GM21367 (cell line): ENCODE results near the gene TNNC2.
"Not testable (repeated sequence)": the region's sequence is repeated elsewhere in the genome, so short reads cannot be mapped to it uniquely, and the experiment has no call there.

Experiments used
- ATAC-seq: cut with Tn5 transposase; IDR thresholded peaks from one replicate; pipeline ENCODE4 v1.9.1; 2021; ENCODE audit not compliant: unreplicated experiment

TNNC2 gene

GRCh38 chr20:45848969-45849582 is 22.0 kb upstream of the TNNC2 start:
- ATAC-seq = no peak

GRCh38 chr20:45848421-45848820 is 21.3 kb upstream of the TNNC2 start:
- no peak for ATAC-seq

- no peak for ATAC-seq
Observed at GRCh38 chr20:45845452-45845851, 18.3 kb upstream of the TNNC2 start.

DNA sequence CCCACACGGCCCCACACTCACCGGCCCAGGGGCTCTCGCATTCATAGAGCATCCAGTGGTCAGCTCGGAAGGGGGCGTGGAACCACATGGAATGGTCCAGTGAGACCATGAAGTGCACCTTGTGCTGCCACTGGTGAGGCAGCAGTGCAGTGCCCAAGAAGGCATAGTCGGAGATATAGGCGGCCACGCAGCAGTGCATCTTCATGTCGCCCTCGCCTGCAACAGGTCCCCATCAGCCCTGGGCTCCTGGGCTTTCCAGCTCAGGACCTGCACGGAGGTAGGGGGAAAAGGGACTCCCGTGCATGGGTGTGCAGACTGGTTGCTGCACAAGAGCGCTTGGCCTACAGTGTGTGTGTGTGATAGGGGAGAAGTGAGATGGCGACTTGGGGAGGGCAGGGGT is 16.4 kb upstream of the TNNC2 start:
- ATAC-seq = no peak

- peak; percentile 60 for ATAC-seq
Observed at GRCh38 chr20:45842169-45842812, 15.2 kb upstream of the TNNC2 start.

- ATAC-seq = no peak
Observed at GRCh38 chr20:45841407-45842129, 14.5 kb upstream of the TNNC2 start.

- ATAC-seq = no peak
Observed at GRCh38 chr20:45840700-45841198, 13.6 kb upstream of the TNNC2 start.

DNA sequence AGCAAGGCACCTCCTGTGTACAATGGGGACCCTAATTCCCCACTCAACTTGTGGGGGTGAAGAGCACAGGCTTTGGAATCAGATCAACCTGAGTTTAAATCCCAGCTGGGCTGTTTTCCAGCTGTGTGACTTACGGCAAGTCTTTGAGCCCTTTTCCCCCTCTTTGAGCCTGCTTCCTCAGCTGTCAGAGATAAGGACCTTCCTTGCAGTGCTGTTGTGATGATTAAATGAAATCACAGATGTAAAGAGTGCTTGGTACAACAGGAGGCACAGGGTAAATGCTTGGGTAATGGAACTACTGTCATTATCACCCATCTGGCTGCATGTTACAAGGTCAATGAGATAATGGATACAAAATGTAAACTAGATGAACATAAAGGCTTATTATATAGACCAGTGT is 9.7 kb upstream of the TNNC2 start:
- ATAC-seq = no peak

DNA sequence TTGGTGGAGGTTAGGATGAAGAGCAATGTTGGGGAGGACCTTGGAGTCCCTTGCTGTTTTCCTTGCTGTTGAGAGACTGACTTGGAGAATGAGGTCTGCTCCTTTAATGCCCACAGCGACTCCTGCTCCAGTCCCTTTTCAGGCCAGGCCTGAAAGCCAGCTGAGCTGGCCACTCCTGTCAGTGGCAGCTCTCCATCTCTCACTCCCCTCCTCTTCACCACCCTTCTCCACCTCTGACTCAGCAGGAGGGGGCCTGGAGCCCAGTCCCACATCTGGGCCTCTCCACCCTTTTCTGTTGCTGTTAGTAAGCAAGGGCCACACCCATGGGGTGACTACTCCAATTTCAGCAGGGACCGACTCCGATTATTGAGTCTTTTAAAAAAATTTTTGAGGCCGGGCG is 8.7 kb upstream of the TNNC2 start:
- ATAC-seq = no peak

- no peak for ATAC-seq
Observed at GRCh38 chr20:45835329-45835765, 8.2 kb upstream of the TNNC2 start.

GRCh38 chr20:45834797-45835161 is 7.7 kb upstream of the TNNC2 start:
- ATAC-seq = no peak

GRCh38 chr20:45833883-45834796 is 7.0 kb upstream of the TNNC2 start:
- no peak for ATAC-seq

GRCh38 chr20:45833030-45833882 is 6.1 kb upstream of the TNNC2 start, which contains the start of gene SNX21:
SNX21 (plus strand) TSS chr20:45833799; CDS start chr20:45833920, 121 bp downstream.
- no peak for ATAC-seq

DNA sequence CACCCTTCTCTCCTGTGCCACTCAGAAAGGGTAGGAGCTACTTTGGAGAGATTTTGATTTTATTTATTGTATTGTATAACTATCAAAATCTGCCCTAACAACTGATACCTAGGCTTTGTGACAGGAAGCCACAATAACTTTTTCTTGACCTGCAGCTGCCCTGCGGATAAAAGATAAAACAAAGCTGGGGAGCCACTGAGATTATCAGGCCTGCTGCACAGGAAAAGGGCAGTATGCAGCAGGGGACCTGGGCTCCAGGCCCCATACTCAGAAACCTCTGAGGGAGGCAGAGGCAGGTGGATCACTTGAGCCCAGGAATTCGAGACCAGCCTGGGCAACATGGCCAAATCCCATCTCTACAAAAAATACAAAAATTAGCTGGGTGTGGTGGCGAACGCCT is 5.5 kb upstream of the TNNC2 start:
- ATAC-seq = no peak

DNA sequence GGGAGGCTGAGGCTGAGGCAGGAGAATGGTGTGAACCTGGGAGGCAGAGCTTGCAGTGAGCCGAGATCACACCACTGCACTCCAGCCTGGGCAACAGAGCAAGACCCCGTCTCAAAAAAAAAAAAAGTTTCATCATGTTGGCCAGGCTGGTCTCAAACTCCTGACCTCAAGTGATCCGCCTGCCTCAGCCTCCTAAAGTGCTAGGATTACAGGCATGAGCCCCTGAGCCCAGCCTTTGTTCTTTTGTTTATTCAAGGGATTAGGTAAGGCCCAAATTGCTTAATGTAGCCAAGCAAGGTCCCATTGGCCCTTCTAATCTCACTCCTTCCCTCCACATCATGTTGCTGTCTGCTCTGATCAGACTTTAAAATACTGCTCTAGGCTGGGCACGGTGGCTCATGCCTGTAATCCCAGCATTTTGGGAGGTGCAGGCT is 2.6 kb upstream of the TNNC2 start:
- not testable (repeated sequence) for ATAC-seq

- no peak for ATAC-seq
Observed at GRCh38 chr20:45828589-45828988, 1.5 kb upstream of the TNNC2 start.

- ATAC-seq = no peak
Observed at GRCh38 chr20:45827712-45828111, 600 bp upstream of the TNNC2 start.

DNA sequence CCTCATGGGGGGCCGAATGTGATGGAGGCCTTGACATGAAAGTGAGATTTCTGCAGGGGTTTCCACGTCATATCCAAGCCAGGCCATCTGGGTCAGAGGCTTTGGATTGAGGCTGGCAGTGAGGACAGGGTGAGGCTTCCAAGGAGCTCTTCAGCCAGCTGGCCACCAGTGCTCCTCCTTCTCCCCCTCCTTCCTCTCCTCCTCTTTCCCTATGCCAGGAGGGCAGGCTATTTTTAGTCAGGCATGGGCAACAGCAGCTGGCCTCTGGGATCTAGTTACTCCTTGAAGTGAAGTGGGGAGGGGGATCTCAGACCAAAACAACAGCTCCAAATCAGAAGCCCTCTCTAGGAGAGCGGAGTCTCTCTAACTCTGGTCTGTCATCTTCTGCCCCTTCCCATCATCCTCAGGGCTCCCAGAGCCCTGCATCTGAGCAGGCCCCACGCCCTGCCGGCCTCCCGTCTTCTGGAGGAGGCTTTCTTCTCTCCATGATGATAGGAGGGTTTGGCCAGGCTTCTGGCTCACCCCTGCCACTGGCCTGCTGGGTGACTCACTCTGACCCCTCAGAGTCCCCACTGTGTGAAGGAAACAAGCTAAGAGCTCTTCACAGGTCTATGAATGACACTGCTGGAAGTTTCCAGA is 612 bp downstream of the TNNC2 start:
- no peak for ATAC-seq
